Fibroblast of lung (primary cell): ENCODE results near the gene ADAMTS16. TPM values are rescaled to one million over a fixed set of nuclear protein-coding genes. Genes with fewer than 3 reads are reported as not detected.

Experiments used
- DNase-seq, 2 donors: peaks; one replicate each; pipeline versions ENCODE4 v3.0.0 to v3.0.0-alpha.2; 2010; ENCODE audit warnings: low read depth in 2 of 2
- H2AFZ ChIP-seq: 2 replicates; pipeline ENCODE4 v1.5.1; 2012; ENCODE audit warnings: low read length, control low read depth, inconsistent platforms
- H3K27ac ChIP-seq: 2 replicates; pipeline ENCODE4 v1.5.1; 2011; ENCODE audit warnings: low read length, control low read depth; ENCODE audit not compliant: insufficient read depth
- H3K27me3 ChIP-seq: 2 replicates; pipeline ENCODE4 v1.5.1; 2011; ENCODE audit warnings: mild to moderate bottlenecking, low read length; ENCODE audit not compliant: control insufficient read depth, insufficient read depth
- H3K36me3 ChIP-seq: 2 replicates; pipeline ENCODE4 v1.5.1; 2011; ENCODE audit warnings: low read length; ENCODE audit not compliant: control insufficient read depth, insufficient read depth
- H3K4me1 ChIP-seq: 2 replicates; pipeline ENCODE4 v1.5.1; 2011; ENCODE audit warnings: low read length; ENCODE audit not compliant: control insufficient read depth, insufficient read depth; ENCODE audit errors: extremely low read depth
- H3K4me2 ChIP-seq: 2 replicates; pipeline ENCODE4 v1.5.1; 2011; ENCODE audit warnings: low read length, control low read depth; ENCODE audit not compliant: insufficient read depth; ENCODE audit errors: extremely low read depth
- H3K4me3 ChIP-seq, 4 experiments: fragments of 200-600 bp in 1 of 4; sonication (generic) in 1 of 4; replicated peaks in 1 of 4; 2 replicates each; pipeline ENCODE4 v1.5.1; 2011 to 2016; ENCODE audit warnings: low read length in 4 of 4, low read depth in 3 of 4, mild to moderate bottlenecking in 3 of 4, control low read depth in 2 of 4, inconsistent platforms in 1 of 4, mixed read lengths in 1 of 4; ENCODE audit not compliant: insufficient read depth in 1 of 4; ENCODE audit errors: control extremely low read depth in 1 of 4
- H3K79me2 ChIP-seq: 2 replicates; pipeline ENCODE4 v1.5.1; 2012; ENCODE audit warnings: mild to moderate bottlenecking, low read length, inconsistent platforms; ENCODE audit not compliant: control insufficient read depth, insufficient read depth
- H3K9ac ChIP-seq: 2 replicates; pipeline ENCODE4 v1.5.1; 2011; ENCODE audit warnings: mild to moderate bottlenecking, low read length, control low read depth; ENCODE audit not compliant: insufficient read depth
- H3K9me3 ChIP-seq: 2 replicates; pipeline ENCODE4 v1.5.1; 2012; ENCODE audit warnings: low read depth, low read length; ENCODE audit not compliant: control insufficient read depth, insufficient read depth
- H4K20me1 ChIP-seq: 2 replicates; pipeline ENCODE4 v1.5.1; 2011; ENCODE audit warnings: low read length; ENCODE audit not compliant: control insufficient read depth, insufficient read depth; ENCODE audit errors: extremely low read depth
- EZH2 ChIP-seq: IDR thresholded peaks from 2 replicates; pipeline ENCODE4 v1.5.1; 2012; ENCODE audit warnings: low read length, control low read depth, mild to moderate bottlenecking; ENCODE audit errors: missing control alignments
- polyA plus RNA-seq, 2 donors: library from polyadenylated mRNA; depleted of rRNA in 1 of 2; stranded (reverse) in 1 of 2; unstranded in 1 of 2; fragments of >200 nt; gene quantifications; 2 replicates each; pipeline ENCODE4 v1.2.1, GENCODE V29; 2011 to 2012; ENCODE audit warnings: missing spikeins in 1 of 2
- total RNA-seq: library from RNA; depleted of rRNA; stranded (reverse); fragments of >200 nt; gene quantifications from 2 replicates; pipeline ENCODE4 v1.2.1, GENCODE V29; 2014
- TF ChIP-seq, protein P1 (sequence below), 2 donors: IDR thresholded peaks in 1 of 2; conservative IDR thresholded peaks in 1 of 2; 1 replicate in 1 of 2; 2 replicates in 1 of 2; pipeline ENCODE4 v1.5.1; 2011 to 2012; ENCODE audit warnings: low read length in 2 of 2, control low read depth in 1 of 2, inconsistent platforms in 1 of 2, low read depth in 1 of 2, mild to moderate bottlenecking in 1 of 2

The ADAMTS16 gene
- total and polyA plus RNA-seq, 2 donors (not counting 1 experiment from before 2014, with no cell fraction given), result 0.06 to 0.17 TPM

DNA sequence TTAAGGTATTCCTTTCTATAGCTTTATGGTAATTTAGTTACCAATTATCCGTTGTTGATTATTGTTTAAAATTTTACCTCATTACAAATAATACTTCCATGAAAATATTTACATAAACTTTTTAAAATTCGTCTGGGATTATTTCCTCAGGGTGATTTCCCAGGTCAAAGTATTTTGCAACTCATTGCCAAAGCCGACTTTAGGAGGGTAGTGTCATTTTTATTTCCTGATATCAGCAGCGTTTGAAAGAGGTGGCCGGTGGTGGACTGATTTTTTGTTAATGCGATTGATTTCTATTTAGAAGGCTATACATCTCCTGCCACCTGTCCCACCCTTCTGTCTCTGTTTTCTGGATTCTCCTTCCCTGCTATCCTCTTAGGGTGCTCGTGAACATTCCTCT is 4.3 kb downstream of the ADAMTS16 start:
- Histone ChIP-seq H4K20me1 (no peaks in the 10 kb centered on the region), H3K4me1 (no peaks in the 10 kb centered on the region), H3K4me2 (no peak overlapping the region), H3K36me3 (no peaks in the 10 kb centered on the region), H3K27ac (no peak overlapping the region), H3K27me3 (peaks cover 12% of the 10 kb centered on the region), H3K9me3 (no peaks in the 10 kb centered on the region), H3K4me3 (no peak overlapping the region), H3K79me2 (no peaks in the 10 kb centered on the region), H2AFZ (no peak overlapping the region), H3K9ac (no peak overlapping the region)
- TF ChIP-seq, protein P1, sequence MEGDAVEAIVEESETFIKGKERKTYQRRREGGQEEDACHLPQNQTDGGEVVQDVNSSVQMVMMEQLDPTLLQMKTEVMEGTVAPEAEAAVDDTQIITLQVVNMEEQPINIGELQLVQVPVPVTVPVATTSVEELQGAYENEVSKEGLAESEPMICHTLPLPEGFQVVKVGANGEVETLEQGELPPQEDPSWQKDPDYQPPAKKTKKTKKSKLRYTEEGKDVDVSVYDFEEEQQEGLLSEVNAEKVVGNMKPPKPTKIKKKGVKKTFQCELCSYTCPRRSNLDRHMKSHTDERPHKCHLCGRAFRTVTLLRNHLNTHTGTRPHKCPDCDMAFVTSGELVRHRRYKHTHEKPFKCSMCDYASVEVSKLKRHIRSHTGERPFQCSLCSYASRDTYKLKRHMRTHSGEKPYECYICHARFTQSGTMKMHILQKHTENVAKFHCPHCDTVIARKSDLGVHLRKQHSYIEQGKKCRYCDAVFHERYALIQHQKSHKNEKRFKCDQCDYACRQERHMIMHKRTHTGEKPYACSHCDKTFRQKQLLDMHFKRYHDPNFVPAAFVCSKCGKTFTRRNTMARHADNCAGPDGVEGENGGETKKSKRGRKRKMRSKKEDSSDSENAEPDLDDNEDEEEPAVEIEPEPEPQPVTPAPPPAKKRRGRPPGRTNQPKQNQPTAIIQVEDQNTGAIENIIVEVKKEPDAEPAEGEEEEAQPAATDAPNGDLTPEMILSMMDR (conservative IDR thresholded peaks at IDR 0.05 in 1 of 2, IDR thresholded peaks at IDR 0.05 in 1 of 2; ENCODE audit: low read depth in 1 of 2, low read length in 2 of 2), result no peak
- TF ChIP-seq EZH2, result no peak
- DNase-seq, result no peak

DNA sequence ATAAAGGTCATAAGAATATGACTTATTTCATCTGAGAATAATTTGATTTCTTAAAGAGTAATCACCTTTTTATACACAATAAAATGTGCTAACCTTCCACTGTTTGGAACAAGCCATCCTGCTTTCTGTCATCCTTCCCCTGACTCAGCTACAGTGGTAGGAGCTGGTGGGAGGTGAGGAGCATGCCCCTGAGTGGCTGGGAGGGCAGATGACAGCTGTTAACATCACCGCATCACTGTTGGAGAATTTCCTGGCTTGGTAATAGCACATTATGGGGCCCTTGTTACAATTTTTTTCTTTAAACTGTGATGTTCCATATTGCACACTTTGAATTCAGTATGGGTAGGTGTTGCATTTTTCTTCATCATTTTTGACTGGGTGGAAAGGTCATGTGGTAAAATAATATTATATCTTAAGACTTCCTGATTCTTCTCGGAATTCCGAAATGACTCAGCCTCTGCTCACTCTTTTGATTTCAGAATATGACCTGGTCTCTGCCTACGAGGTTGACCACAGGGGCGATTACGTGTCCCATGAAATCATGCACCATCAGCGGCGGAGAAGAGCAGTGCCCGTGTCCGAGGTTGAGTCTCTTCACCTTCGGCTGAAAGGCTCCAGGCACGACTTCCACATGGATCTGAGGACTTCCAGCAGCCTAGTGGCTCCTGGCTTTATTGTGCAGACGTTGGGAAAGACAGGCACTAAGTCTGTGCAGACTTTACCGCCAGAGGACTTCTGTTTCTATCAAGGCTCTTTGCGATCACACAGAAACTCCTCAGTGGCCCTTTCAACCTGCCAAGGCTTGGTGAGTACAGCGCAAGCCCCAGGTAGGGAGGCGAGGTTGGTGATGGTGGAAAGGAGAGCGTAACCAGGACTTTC is 5.8 kb downstream of the ADAMTS16 start:
- H3K36me3 ChIP-seq, result no peaks in the 10 kb centered on the region
- H3K4me2 ChIP-seq, result peak overlapping the region; percentile 3
- peak; percentile 42 to 96 for DNase-seq
- TF ChIP-seq EZH2, result no peak
- TF ChIP-seq, protein P1 (conservative IDR thresholded peaks at IDR 0.05 in 1 of 2, IDR thresholded peaks at IDR 0.05 in 1 of 2; ENCODE audit: low read depth in 1 of 2, low read length in 2 of 2), result no peak
- no peaks in the 10 kb centered on the region for H3K4me1 ChIP-seq
- H4K20me1 ChIP-seq, result no peaks in the 10 kb centered on the region
- H2AFZ ChIP-seq, result no peak overlapping the region
- peak overlapping the region in 3 of 4 experiments; percentile 5 to 27 (median 13) for H3K4me3 ChIP-seq
- H3K27ac ChIP-seq, result peak overlapping the region; percentile 41
- H3K79me2 ChIP-seq, result no peaks in the 10 kb centered on the region
- H3K9me3 ChIP-seq, result no peaks in the 10 kb centered on the region
- H3K9ac ChIP-seq, result no peak overlapping the region
- peaks cover 4% of the 10 kb centered on the region for H3K27me3 ChIP-seq

DNA sequence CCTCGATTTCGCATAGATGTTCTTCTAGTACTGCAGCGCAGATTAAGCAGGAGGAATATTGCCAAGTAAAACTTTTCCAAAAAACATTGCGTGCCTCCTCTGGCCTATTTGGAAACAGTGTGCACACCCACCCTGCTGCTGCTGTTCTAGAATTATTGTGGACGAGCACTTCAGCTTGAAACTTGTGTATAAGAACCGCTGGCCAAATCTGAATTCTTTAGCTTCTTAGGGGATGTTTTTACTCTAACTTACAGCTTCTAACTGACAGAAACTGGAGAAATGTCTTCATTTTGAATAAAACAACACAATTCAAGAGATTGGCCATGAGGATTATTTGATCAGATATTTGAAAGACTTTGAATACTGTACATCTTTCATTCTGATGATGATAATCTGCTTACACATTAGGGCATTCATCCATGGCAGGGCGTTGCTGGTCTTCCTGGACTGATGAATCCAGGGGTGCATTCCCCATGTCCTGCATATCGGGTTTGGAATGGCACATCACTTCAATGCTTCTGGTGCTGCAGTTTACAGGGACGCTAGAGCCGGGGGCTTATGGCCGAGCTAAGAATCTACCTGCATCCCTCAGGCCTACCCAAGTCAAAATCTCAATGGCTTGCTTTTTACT is 6.5 kb downstream of the ADAMTS16 start:
- Histone ChIP-seq H3K9ac (no peak overlapping the region), H3K4me1 (no peaks in the 10 kb centered on the region), H3K4me2 (no peak overlapping the region), H3K9me3 (no peaks in the 10 kb centered on the region), H3K27me3 (no peaks in the 10 kb centered on the region), H2AFZ (no peak overlapping the region), H3K4me3 (peak overlapping the region in 1 of 4 experiments; percentile 13), H3K27ac (peak overlapping the region; percentile 41), H3K36me3 (no peaks in the 10 kb centered on the region), H3K79me2 (no peaks in the 10 kb centered on the region), H4K20me1 (no peaks in the 10 kb centered on the region)
- TF ChIP-seq EZH2, result no peak
- TF ChIP-seq, protein P1 (conservative IDR thresholded peaks at IDR 0.05 in 1 of 2, IDR thresholded peaks at IDR 0.05 in 1 of 2; ENCODE audit: low read depth in 1 of 2, low read length in 2 of 2), result no peak
- peak; percentile 44 to 53 for DNase-seq
